Testis (tissue), 2 donors: ENCODE measurements around the gene TBC1D24.

Source experiments
- CTCF ChIP-seq, 3 experiments: fragments of 450-650 bp in 2 of 3; fragments of 200-600 bp in 1 of 3; sonication (generic) in 1 of 3; IDR thresholded peaks; one replicate each; pipeline ENCODE4 v1.5.1; 2016 to 2019; ENCODE audit warnings: antibody characterized with exemption in 3 of 3, mild to moderate bottlenecking in 2 of 3, moderate library complexity in 1 of 3
- POLR2A ChIP-seq: fragments of 450-650 bp; IDR thresholded peaks from one replicate; pipeline ENCODE4 v1.6.1; 2017; ENCODE audit warnings: antibody characterized with exemption, mild to moderate bottlenecking, moderate library complexity

DNA sequence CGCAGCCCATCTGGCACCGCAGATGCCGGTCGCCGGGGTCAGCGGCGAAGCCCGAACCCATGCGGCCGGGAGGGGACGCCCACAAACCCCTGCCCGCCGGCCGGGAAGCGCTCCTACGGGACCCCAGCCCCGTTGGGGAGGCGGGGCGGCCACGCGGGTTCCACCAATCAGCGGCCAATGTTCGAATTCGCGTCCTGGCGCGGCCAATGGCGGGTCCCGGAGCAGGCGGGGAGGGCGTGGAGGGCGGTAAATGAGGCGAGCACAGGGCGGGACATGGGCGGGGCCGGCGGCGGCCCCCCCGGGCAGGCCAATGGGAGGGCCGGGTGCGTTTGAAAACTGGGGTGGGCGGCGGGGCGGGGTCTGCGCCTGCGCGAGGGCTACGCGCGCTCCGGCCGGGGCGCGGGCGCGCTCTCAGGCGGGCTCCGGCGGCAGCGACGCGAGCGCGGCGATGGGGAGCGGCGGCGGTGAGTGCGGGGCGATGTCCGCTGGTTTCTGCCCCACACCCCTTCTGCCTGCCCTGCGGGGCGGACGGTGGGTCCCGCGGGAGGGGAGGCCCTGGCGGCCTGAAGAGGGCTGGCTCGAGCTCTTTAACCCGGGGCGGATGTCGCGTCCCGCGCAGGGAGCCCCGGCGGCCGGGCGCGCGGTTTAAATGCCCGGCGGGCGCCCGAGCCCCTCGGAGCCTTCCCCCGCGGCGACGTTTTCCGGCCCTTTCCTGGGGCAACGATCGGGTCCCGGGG lies 45.7 kb upstream of the TBC1D24 start, which contains the start of gene CCNF:
- TF ChIP-seq CTCF (IDR thresholded peaks at IDR 0.05) (no peak), POLR2A (no peak)
